Endothelial cell of umbilical vein (primary cell): ENCODE results near the gene VIM.

ENCODE experiments used
- EZH2 ChIP-seq: IDR thresholded peaks from 2 replicates; pipeline ENCODE4 v1.6.1; 2012; ENCODE audit warnings: borderline replicate concordance, low read depth, mild to moderate bottlenecking, moderate library complexity, low read length, inconsistent platforms; ENCODE audit not compliant: severe bottlenecking
- FOS ChIP-seq: IDR thresholded peaks from 2 replicates; pipeline ENCODE4 v1.6.1; 2011; ENCODE audit warnings: mild to moderate bottlenecking, low read length, moderate library complexity, borderline replicate concordance; ENCODE audit not compliant: insufficient read depth
- JUN ChIP-seq: IDR thresholded peaks from 2 replicates; pipeline ENCODE4 v1.6.1; 2011; ENCODE audit warnings: borderline replicate concordance, low read depth; ENCODE audit not compliant: insufficient read length, insufficient read depth
- MYC ChIP-seq: IDR thresholded peaks from one replicate; pipeline ENCODE4 v1.6.1; 2011; ENCODE audit warnings: mild to moderate bottlenecking, low read depth, low read length
- POLR2A ChIP-seq: IDR thresholded peaks from 2 replicates; pipeline ENCODE4 v1.6.1; 2012; ENCODE audit warnings: low read depth, mild to moderate bottlenecking, control low read depth, low read length
- POLR2AphosphoS5 ChIP-seq: IDR thresholded peaks from 2 replicates; pipeline ENCODE4 v1.6.1; 2012; ENCODE audit warnings: low read depth, mild to moderate bottlenecking, control low read depth, low read length, moderate library complexity; ENCODE audit not compliant: insufficient read depth
- TF ChIP-seq, protein P1 (sequence below), 2 donors: IDR thresholded peaks; 1 replicate in 1 of 2; 2 replicates in 1 of 2; pipeline ENCODE4 v1.5.1; 2011; ENCODE audit warnings: low read length in 2 of 2, mild to moderate bottlenecking in 2 of 2, moderate library complexity in 2 of 2, control low read depth in 1 of 2, inconsistent platforms in 1 of 2, low read depth in 1 of 2; ENCODE audit not compliant: insufficient read depth in 1 of 2; ENCODE audit errors: extremely low read depth in 1 of 2

DNA sequence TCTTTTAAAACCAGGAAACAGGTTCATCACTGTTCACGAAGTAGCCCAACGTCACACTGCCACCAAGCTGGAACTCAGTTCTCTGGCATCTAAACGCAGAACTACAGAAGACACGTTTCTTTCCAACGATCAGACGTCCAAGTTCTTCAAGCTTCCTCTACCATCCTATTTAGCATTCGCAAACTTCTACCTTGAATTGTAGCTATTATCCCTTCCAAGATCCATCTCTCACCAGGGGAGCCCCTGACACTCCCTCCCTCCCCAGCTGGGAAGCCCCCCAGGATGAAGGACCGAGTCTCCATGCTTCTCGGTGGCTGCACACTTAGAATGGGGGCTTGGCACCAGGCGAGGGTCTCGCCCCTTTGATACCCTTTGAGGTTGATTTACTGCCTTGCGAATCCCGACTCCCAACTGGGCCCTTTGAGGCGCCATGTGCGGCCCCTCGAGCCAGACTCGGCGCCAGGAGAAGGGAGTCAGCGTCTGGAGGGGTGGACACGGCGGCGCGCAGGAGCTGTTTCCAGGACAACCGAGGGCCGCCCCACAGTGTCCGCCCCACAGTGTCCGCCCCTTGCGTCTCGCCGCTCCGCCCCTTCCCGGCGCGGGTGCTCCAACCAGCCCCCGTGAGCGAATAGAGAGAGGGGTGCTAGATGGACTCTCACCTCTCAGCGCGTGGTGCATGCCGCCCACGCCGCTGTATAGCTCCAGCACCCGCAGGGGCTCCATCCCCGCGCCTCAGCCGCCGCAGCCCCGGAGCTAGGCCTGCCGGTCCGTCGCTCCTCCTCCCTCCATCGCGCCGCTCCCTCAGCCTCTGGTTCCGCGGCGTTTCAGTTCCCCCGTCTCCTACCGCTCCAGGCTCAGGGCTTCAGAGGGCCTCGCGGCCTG, 26.9 kb upstream of the VIM start, which contains the start of gene TRDMT1:
- TF ChIP-seq, protein P1, sequence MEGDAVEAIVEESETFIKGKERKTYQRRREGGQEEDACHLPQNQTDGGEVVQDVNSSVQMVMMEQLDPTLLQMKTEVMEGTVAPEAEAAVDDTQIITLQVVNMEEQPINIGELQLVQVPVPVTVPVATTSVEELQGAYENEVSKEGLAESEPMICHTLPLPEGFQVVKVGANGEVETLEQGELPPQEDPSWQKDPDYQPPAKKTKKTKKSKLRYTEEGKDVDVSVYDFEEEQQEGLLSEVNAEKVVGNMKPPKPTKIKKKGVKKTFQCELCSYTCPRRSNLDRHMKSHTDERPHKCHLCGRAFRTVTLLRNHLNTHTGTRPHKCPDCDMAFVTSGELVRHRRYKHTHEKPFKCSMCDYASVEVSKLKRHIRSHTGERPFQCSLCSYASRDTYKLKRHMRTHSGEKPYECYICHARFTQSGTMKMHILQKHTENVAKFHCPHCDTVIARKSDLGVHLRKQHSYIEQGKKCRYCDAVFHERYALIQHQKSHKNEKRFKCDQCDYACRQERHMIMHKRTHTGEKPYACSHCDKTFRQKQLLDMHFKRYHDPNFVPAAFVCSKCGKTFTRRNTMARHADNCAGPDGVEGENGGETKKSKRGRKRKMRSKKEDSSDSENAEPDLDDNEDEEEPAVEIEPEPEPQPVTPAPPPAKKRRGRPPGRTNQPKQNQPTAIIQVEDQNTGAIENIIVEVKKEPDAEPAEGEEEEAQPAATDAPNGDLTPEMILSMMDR (IDR thresholded peaks at IDR 0.05; ENCODE audit: extremely low read depth in 1 of 2, insufficient read depth in 1 of 2, low read depth in 1 of 2, low read length in 2 of 2), result no peak
- TF ChIP-seq EZH2 (no peak), MYC (no peak), POLR2AphosphoS5 (peak; percentile 74), JUN (no peak), POLR2A (peak; percentile 86), FOS (no peak)
